GM21367 (cell line): Measurements from ENCODE around the gene AGPS.
"Not testable (repeated sequence)": the region's sequence is repeated elsewhere in the genome, so short reads cannot be mapped to it uniquely, and the experiment has no call there.

Experiments used
- ATAC-seq: cut with Tn5 transposase; IDR thresholded peaks from one replicate; pipeline ENCODE4 v1.9.1; 2021; ENCODE audit not compliant: unreplicated experiment

The AGPS gene

GRCh38 chr2:177392373-177393202, at the start of gene AGPS:
Gene AGPS (plus strand): TSS chr2:177392773. CDS start chr2:177392790, 17 bp downstream.
- ATAC-seq = peak; percentile 84

DNA sequence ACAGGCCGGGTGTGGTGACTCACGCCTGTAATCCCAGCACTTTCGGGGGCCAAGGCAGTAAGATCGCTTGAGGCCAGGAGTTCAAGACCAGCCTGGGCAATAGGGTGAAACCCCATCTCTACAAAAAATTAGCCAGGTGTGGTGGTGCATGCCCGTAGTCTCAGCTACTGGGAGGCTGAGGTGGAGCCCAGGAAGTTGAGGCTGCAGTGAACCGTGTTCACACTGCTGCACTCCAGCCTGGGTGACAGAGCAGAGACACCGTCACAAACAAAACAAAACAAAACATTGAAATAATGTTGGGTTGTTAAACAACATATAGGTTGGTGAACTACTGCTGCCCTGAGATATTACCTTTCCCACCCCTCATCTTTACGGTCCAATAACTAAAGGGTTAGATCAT, 48.8 kb upstream of the AGPS start:
- no peak for ATAC-seq

- no peak for ATAC-seq
These were observed 48.3 kb upstream of the AGPS start for GRCh38 chr2:177344316-177344715.

GRCh38 chr2:177346192-177346591, 46.4 kb upstream of the AGPS start:
- no peak for ATAC-seq

DNA sequence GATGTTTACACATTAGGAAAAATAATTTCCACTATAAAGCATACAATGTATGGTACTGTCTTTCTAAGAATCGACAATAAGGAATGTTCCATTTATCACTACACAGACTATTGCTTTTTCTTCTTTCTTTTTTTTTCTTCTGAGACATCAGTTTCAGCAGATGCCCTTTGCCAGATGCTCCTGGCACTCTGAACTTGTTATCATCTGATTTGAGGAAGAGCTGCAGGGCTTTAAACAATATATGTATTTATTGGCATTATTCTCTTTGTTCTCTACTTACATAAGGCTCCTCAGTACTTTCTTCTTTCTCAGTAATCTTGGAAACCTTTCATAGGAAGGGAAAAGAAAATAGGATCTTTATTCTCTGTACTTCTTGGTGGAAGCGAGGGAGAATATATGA, 45.0 kb upstream of the AGPS start:
- ATAC-seq = no peak

DNA sequence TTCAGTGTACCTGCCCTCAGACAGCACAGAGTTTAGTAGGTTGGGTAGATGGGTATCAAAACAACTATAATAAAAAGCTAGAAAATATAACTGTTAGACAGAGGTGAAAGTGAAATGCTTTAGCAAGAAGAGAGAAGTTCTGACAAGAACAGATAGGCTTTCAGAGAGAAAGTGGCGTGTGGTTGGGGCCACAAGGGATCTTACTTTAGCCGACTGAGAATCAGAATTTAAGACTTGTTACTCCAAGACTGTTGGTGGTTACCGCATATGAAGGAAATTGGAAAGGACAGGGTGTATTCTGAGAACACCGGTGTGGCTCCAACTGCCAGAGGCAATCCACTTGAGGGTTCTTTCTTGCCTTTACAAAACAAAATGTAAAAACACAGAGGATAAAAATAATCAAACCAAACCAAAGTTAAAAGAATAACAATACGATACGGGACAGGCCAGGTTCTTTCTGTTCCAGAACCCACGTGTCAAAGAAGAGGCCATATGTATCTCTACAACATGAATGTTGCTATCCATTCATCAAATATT, 44.4 kb upstream of the AGPS start:
- ATAC-seq = no peak

DNA sequence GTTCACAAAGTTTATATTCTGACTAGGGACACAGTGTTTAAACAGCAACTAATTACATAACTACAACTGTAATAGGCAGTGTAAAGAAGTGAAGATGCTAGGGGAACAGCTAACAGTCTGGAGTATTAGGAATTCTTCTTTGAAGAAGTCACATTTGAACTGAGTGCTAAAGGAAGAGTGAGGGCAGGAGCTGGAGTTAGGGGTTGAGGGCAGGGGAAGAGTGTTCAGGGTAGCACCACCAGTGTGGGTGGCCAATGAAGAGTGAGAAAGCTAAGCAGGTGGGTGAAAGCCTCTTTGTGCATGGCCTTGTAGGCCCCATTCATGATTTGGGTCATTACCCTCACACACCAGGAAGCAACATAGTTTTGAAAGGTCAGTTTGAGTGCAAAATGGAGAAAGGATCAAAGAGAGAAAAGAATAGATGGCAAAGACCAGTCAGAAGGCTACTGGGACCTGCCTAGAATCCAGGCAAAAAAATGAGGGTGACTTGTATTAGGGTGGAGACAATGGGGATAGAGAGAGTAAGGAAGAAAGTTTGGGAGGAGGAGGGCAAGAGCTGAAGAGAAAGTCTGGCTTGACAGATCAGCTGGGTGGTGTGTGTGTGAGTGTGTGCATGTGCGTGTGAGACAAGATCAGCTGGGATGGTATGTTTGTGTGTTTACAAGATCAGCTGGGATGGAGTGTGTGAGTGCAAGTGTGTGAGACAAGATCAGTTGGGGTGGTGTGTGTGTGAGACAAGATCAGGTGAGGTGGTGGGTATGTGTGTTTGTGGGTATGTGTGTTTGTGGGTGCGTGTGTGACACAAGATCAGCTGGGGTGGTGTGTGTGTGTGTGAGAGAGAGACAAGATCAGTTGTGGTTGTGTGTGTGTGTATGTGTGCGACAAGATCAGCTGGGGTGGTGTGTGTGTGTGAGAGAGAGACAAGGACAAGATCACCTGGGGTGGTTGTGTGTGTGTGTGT, 43.6 kb upstream of the AGPS start:
- ATAC-seq = no peak

DNA sequence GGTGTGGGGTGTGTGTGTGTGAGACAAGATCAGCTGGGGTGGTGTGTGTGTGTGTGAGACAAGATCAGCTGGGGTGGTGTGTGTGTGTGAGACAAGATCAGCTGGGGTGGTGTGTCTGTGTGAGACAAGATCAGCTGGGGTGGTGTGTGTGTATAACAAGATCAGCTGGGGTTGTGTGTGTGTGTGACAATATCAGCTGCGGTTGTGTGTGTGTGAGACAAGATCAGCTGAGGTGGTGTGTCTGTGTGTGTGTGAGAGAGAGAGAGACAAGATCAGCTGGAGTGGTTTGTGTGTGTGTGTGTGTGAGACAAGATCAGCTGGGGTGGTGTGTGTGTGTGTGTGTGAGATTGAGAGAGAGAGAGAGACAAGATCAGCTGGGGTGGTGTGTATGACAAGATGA, 41.9 kb upstream of the AGPS start:
- not testable (repeated sequence) for ATAC-seq

GRCh38 chr2:177351121-177351520, 41.5 kb upstream of the AGPS start:
- not testable (repeated sequence) for ATAC-seq

- no peak for ATAC-seq
These were observed 40.0 kb upstream of the AGPS start for GRCh38 chr2:177352441-177353186.

DNA sequence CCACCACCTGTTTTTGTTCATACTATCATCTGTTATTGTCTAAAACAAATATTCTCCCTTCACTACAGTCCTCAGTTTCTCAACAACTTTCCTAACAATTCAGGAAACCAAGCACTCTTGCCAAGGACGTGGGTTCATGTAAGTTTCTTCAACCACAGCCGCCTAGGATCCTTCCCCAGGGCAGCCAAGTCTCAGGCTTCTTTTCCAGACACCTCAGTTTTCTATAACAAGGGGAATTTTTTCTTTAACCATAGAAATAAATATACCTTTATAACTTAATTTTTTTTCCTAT, 39.4 kb upstream of the AGPS start:
- no peak for ATAC-seq

DNA sequence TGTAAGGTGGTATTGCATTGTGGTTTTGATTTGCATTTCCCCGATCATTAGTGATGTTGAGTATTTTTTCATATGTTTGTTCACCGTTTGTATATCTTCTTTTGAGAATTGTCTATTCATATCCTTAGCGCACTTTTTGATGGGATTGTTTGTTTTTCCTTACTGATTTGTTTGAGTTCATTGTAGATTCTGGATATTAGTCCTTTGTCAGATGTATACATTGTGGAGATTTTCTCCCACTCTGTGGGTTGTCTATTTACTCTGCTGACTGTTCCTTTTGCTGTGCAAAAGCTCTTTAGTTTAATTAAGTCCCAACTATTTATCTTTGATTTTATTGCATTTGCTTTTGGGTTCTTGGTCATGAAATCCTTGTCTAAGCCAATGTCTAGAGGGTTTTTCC, 38.0 kb upstream of the AGPS start:
- not testable (repeated sequence) for ATAC-seq

DNA sequence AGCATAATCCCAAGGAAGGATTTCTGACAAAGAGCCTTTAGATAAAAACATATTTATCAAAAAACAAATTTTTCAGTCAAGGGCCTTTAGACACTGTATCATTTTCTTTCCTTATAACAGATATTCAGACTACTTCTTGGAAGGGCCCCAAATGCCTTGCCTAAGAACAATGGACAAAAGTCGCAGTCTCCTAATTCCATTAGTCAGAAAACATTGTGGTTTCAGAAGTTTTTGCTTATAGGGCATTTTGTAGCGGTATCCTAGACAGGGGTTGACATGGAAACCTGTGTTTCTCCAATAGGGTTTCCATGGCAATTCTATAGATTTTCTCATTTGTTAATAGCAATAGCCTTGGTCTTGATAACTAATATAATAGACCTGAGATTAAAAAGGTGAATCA, 36.7 kb upstream of the AGPS start:
- ATAC-seq = no peak

GRCh38 chr2:177359836-177360595, 32.6 kb upstream of the AGPS start:
- ATAC-seq = no peak

GRCh38 chr2:177362499-177362898, 30.1 kb upstream of the AGPS start:
- ATAC-seq = no peak

GRCh38 chr2:177363332-177363731, 29.2 kb upstream of the AGPS start:
- no peak for ATAC-seq

DNA sequence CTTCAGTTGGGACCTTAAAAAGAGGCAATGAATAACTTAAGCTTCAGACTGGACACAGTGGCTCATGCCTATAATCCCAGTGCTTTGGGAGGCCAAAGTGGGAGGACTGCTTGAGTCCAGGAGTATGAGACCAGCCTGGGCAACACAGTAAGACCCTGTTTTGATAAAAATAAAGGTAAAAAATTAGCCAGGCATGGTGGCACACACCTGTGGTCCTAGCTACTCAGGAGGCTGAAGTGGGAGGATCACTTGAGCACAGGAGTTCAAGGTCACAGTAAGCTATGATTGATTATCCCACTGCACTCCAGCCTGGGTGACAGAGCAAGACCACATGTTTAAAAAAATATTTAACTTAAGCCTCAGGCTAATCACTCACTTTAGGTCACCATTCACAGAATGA, 26.8 kb upstream of the AGPS start:
- ATAC-seq = not testable (repeated sequence)

DNA sequence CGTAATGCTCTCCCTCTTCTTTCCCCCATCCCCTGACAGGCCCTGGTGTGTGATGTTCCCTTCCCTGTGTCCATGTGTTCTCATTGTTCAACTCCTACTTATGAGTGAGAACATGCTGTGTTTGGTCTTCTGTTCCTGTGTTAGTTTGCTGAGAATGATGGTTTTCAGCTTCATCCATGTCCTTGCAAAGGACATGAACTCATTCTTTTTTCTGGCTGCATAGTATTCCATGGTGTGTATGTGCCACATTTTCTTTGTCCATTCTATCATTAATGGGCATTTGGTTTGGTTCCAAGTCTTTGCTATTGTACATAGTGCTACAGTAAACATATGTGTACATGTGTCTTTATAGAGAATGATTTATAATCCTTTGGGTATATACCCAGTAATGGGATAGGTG, 24.6 kb upstream of the AGPS start:
- not testable (repeated sequence) for ATAC-seq

DNA sequence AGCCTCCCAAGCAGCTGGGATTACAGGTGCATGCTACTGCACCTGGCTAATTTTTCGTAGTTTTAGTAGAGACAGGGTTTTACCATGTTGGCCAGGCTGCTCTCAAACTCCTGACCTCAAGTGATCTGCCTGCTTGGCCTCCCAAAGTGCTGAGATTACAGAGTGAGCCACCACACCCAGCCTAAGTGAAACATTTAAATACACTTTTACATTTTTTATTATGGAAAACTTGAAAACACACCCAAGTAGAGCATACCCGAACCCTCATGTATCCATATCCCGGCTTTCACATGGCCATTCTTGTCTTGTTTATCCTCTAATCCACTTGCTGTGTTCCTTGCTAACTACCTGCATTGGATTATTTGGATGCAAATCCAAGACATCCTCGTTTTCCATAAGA, 13.2 kb upstream of the AGPS start:
- no peak for ATAC-seq

DNA sequence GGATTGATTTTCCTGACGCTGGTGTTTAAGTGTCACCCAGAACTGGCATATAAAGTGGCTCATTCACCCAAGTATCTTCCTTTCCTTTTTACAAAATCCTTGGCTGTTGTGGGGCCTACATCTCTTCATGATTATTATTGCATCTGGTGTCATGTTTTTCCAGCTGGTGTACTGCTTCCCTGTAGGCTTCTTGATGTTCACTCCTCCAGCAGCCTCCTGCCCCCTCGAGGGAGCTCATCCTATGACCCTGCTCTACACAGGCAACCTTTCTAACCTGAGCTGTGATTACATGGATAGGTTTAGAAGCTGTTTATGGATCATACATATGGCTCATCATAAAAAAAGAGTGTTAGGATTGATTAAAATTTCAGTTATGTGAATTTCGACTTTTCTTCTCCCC, 12.4 kb upstream of the AGPS start:
- ATAC-seq = no peak
